Measurements from ENCODE around the gene SAMD4A.

DNA sequence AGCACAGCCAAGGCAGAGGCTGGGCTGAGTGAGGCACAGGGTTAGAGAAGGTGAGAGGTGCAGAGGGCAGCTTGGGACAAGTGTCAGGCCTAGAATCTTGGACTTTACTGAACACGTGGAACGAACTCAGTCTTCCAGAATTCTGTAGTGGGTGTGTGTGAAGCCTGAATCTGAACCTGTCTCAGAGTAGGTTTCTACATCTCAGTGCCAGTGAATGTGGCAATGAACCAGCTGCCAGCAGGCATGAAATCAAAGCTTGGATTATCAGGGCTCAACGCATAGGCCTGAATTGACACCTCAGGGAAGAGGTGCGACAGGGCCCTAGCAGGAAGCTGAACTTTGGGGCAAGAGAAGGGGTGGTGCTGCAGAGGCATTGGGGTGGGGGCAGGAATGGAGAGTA is 104.6 kb downstream of the SAMD4A start:
- TF ChIP-seq YY1 (IDR thresholded peaks at IDR 0.05; ENCODE audit: low read depth) (no peak), RAD21 (IDR thresholded peaks at IDR 0.05; ENCODE audit: low read depth) (no peak), EP300 (IDR thresholded peaks at IDR 0.05; ENCODE audit: borderline replicate concordance) (no peak), CEBPB (IDR thresholded peaks at IDR 0.05) (no peak), CREB1 (IDR thresholded peaks at IDR 0.05; ENCODE audit: low read depth) (no peak), TCF12 (IDR thresholded peaks at IDR 0.05; ENCODE audit: low read depth) (no peak), NFIC (IDR thresholded peaks at IDR 0.05) (no peak), ZBTB7A (IDR thresholded peaks at IDR 0.05; ENCODE audit: low read depth) (no peak), TAF1 (IDR thresholded peaks at IDR 0.05; ENCODE audit: low read depth) (no peak)
- TF ChIP-seq, protein P1, sequence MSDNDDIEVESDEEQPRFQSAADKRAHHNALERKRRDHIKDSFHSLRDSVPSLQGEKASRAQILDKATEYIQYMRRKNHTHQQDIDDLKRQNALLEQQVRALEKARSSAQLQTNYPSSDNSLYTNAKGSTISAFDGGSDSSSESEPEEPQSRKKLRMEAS (IDR thresholded peaks at IDR 0.05), result no peak
- TF ChIP-seq, protein P2, sequence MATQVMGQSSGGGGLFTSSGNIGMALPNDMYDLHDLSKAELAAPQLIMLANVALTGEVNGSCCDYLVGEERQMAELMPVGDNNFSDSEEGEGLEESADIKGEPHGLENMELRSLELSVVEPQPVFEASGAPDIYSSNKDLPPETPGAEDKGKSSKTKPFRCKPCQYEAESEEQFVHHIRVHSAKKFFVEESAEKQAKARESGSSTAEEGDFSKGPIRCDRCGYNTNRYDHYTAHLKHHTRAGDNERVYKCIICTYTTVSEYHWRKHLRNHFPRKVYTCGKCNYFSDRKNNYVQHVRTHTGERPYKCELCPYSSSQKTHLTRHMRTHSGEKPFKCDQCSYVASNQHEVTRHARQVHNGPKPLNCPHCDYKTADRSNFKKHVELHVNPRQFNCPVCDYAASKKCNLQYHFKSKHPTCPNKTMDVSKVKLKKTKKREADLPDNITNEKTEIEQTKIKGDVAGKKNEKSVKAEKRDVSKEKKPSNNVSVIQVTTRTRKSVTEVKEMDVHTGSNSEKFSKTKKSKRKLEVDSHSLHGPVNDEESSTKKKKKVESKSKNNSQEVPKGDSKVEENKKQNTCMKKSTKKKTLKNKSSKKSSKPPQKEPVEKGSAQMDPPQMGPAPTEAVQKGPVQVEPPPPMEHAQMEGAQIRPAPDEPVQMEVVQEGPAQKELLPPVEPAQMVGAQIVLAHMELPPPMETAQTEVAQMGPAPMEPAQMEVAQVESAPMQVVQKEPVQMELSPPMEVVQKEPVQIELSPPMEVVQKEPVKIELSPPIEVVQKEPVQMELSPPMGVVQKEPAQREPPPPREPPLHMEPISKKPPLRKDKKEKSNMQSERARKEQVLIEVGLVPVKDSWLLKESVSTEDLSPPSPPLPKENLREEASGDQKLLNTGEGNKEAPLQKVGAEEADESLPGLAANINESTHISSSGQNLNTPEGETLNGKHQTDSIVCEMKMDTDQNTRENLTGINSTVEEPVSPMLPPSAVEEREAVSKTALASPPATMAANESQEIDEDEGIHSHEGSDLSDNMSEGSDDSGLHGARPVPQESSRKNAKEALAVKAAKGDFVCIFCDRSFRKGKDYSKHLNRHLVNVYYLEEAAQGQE (IDR thresholded peaks at IDR 0.05; ENCODE audit: low read depth), result no peak
- TF ChIP-seq, protein P3, sequence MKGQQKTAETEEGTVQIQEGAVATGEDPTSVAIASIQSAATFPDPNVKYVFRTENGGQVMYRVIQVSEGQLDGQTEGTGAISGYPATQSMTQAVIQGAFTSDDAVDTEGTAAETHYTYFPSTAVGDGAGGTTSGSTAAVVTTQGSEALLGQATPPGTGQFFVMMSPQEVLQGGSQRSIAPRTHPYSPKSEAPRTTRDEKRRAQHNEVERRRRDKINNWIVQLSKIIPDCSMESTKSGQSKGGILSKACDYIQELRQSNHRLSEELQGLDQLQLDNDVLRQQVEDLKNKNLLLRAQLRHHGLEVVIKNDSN (IDR thresholded peaks at IDR 0.05), result no peak

Data from Ishikawa (cell line).